HG03025 (cell line): ENCODE results near the gene TMEM273.

Experiments used
- ATAC-seq: cut with Tn5 transposase; IDR thresholded peaks from one replicate; pipeline ENCODE4 v1.9.1; 2021; ENCODE audit warnings: mild to moderate bottlenecking, moderate library complexity; ENCODE audit not compliant: unreplicated experiment, low FRiP score

The TMEM273 gene

GRCh38 chr10:49120911-49121310 is 67.3 kb downstream of the TMEM273 start:
- ATAC-seq = no peak

- no peak for ATAC-seq
Observed at GRCh38 chr10:49119746-49120145, 68.4 kb downstream of the TMEM273 start.

- ATAC-seq = no peak
Observed at GRCh38 chr10:49118430-49119074, 69.6 kb downstream of the TMEM273 start.

- no peak for ATAC-seq
Observed at GRCh38 chr10:49117376-49118070, 70.7 kb downstream of the TMEM273 start.

- no peak for ATAC-seq
Observed at GRCh38 chr10:49116509-49117375, 71.4 kb downstream of the TMEM273 start.

- no peak for ATAC-seq
Observed at GRCh38 chr10:49115796-49116508, 72.2 kb downstream of the TMEM273 start.

- ATAC-seq = no peak
Observed at GRCh38 chr10:49115015-49115795, 73.0 kb downstream of the TMEM273 start, which contains the start of gene VSTM4. TSS of gene VSTM4 (minus strand) at chr10:49115522. CDS start at chr10:49115485, 37 bp downstream.

DNA sequence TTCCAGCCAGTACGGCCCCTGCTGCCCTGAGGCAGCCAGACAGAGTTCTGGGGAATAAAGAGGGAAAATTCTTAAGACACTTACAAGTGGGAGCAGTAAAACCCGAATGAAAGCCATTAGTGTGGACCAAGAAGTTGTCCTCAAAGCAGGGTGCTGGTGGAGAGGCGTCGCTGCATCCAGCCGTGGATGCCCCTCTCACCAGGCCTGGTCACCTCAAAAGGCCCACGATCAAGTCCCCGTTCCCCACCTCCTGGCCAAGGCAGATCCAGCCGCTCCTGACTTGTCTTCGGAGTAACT is 73.5 kb downstream of the TMEM273 start:
- ATAC-seq = no peak

GRCh38 chr10:49113741-49114141 is 74.5 kb downstream of the TMEM273 start:
- ATAC-seq = no peak

DNA sequence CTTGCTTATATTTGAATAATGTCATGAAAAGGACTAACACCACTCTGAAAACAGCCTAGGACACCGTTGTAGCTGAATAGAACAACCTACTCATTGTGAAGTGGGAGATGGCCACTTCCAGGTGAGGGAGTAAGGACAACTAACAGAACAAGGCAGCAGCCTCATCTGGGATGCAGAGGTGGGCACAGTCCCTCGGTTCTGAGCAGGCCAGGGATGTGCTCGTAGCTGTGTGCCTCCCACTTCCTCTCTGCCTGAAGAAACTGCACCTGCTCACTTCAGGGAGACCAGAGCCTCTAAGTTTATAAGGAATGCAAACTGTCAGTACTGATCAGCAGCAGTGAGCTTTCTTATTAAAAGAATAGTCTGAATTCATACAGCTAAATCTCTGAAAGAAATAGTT is 75.3 kb downstream of the TMEM273 start:
- ATAC-seq = no peak

DNA sequence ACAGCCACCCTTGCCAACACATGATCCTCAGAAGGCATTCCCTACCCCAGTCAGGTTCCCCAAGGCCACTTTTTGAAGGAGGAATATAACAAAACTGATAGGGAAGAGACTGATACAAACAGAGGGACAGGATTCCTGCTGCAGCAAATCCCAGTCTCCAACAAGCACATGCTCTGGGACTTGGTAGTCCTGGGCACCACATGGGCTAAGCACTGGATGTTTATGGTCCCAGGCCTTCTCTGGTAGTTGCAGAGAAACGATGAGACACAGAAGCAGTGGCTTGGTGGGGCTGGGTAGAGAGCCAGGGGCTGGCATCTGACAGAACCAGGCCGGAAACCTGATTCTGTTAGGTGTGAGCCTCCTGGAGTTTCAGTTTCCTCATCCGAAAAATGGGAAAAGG is 76.1 kb downstream of the TMEM273 start:
- no peak for ATAC-seq

- ATAC-seq = no peak
Observed at GRCh38 chr10:49111320-49111698, 76.9 kb downstream of the TMEM273 start.

DNA sequence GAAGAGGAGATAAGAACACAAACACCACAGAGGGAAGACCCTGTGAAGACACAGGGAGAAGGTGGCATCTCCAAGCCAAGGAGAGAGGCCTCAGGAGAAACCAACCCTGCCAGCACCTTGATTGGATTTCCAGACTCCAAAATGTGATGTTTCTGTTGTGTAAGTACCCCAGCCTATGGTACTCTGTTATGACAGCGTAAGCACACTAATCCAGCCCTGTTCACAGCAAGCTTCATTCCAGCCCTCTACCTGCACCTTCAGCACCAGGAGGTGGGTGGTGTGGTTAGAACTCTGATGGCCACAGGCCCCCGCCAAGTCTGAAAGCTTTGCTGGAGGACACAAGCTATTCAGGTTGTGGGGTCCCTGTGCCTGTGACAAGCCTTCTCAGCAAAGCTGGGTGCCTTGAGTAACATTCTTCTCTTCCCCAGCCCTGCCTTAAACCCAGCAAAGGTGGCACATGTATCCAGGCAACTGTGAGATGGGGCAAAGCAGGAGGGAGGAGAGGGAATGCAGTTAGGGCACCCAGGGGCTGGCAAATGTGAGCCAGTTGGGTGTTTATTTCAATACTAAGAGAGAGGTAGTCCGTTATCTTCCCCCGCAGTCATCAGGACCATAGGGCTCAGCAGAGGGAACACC is 77.4 kb downstream of the TMEM273 start:
- no peak for ATAC-seq

DNA sequence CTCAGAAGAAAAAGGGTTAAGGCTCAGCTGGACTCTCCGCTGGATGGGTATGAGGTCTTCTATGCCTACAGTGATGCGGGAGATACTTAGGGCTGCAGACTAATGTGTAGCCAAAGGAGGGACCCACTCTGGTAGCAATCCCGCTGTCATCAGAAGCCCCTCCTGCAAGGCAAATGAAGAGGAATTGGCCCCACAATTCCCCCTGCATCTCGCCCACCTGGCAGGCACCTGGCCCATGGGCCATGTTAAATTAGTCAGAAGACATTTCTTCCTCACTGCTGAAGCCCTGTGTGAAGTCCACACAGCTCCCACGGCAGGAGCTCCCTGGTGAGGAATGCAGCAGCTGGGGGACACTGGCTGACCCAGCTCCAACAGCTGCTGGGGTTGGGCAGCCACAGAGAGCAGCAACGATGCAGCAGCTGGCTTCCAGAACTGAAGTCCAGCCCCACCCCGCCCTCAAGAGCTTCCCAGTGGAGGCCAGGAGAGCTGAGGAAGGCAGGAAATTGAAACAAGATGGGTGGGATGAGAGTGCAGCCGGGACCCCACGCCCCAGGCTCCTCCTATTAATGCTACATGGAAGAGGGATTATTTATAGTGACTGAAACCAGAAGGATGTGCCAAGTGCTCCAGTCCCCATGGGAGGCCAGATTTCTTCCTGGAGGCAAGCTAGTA is 78.4 kb downstream of the TMEM273 start:
- no peak for ATAC-seq

DNA sequence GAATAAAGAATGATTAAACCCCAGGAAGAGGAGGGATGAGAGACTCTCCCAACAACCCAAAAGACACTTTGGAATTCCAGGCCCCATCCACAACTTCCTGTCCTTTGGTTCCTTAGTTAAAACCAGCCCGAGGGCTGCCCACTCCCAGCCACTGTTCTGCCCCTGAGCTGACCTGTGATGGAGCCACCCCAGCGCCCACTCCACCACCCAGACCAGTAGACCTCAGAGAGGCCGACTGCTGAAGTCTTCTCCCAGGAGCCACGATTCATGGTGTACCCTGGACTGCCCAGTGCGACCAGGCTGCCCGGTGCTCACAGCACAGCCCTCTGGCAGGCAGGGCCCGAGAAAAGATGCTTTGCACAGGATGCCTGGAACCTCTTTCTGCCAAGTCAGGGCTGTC is 79.5 kb downstream of the TMEM273 start:
- ATAC-seq = no peak

- no peak for ATAC-seq
Observed at GRCh38 chr10:49107887-49108267, 80.3 kb downstream of the TMEM273 start.

GRCh38 chr10:49107111-49107886 is 80.9 kb downstream of the TMEM273 start:
- no peak for ATAC-seq

- ATAC-seq = no peak
Observed at GRCh38 chr10:49106451-49106850, 81.7 kb downstream of the TMEM273 start.
